IPS-15b (cell line): Measurements from ENCODE around the gene SLC25A26.
"Not testable (repeated sequence)": the region's sequence is repeated elsewhere in the genome, so short reads cannot be mapped to it uniquely, and the experiment has no call there.

Experiments
- H3K27me3 ChIP-seq: one replicate; pipeline ENCODE4 v1.6.1; 2013; ENCODE audit warnings: low read length; ENCODE audit not compliant: control insufficient read depth, insufficient read depth
- H3K36me3 ChIP-seq: one replicate; pipeline ENCODE4 v1.6.1; 2013; ENCODE audit warnings: low read length; ENCODE audit not compliant: control insufficient read depth, insufficient read depth
- H3K4me1 ChIP-seq: one replicate; pipeline ENCODE4 v1.6.1; 2013; ENCODE audit warnings: mild to moderate bottlenecking, low read length; ENCODE audit not compliant: control insufficient read depth, insufficient read depth
- H3K4me3 ChIP-seq: one replicate; pipeline ENCODE4 v1.5.1; 2013; ENCODE audit warnings: low read depth, low read length
- H3K9ac ChIP-seq: one replicate; pipeline ENCODE4 v1.6.1; 2013; ENCODE audit warnings: low read depth, mild to moderate bottlenecking, low read length
- H3K9me3 ChIP-seq: one replicate; pipeline ENCODE4 v1.6.1; 2013; ENCODE audit warnings: mild to moderate bottlenecking, low read length; ENCODE audit not compliant: control insufficient read depth, insufficient read depth

The SLC25A26 gene

DNA sequence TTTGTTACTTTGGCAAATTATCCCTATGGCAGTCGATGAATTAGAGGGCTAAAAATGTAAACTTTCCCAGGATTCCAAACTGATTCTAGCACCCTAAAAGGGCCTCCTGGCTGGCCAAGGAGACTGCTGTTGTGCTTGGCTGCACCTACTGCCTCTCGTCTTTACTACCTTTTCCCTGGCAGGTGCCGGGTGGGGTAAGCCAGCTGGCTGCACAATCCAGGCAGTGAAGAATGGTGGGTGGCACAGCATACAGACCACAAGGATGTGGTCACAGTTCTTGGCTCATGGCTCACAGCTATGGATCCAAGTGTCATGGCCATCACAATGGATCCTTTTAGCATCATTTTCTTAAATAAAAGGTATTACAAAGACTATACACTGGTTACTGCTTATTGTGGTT lies 20.7 kb upstream of the SLC25A26 start:
- Histone ChIP-seq H3K4me3 (no peak overlapping the region), H3K27me3 (no peaks in the 10 kb centered on the region), H3K9ac (no peak overlapping the region), H3K36me3 (no peaks in the 10 kb centered on the region), H3K4me1 (no peaks in the 10 kb centered on the region), H3K9me3 (no peaks in the 10 kb centered on the region)

DNA sequence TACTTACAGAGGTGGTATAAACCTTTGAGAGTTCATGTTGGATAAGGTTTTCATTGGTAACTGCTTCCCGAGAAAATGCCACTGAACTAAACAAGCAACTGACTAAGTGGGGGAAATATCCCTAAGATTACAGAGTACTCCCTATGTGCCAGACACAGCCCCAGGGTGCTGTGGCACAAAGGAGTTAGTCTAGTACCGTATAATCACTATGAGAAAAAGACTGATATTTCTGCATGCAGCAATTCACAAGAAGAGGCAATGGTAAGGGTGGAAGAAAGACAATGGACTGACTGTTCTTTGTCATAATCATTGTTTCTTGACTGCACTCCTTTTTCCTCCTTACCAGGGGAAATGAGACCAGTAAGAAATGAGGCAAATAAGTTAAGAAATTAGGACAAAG lies 20.0 kb upstream of the SLC25A26 start:
- H3K4me1 ChIP-seq, result no peaks in the 10 kb centered on the region
- H3K9me3 ChIP-seq, result no peaks in the 10 kb centered on the region
- no peaks in the 10 kb centered on the region for H3K27me3 ChIP-seq

DNA sequence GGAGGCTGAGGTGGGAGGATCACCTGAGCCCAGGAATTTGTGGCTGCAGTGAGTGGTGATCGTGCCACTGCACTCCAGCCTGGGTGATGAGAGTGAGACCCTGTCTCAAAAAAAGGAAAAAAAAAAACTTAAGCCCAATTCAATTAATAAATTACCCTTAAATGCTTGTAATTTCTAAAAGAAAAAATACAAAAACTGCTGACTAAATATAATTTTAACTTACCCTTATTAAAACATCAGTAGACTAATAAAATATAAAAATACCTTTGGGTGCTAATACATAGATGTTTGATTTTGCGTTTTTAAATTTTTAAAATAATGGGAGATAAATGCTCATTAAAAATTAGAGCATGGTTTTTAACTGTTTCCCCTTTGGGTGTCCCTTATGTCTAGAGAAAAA lies 17.5 kb upstream of the SLC25A26 start:
- H3K4me3 ChIP-seq, result no peak overlapping the region
- H3K4me1 ChIP-seq, result no peaks in the 10 kb centered on the region
- no peaks in the 10 kb centered on the region for H3K27me3 ChIP-seq
- H3K36me3 ChIP-seq, result no peaks in the 10 kb centered on the region
- no peak overlapping the region for H3K9ac ChIP-seq
- no peaks in the 10 kb centered on the region for H3K9me3 ChIP-seq

More for the DNA sequence above, 20.0 kb upstream of the SLC25A26 start:
- Histone ChIP-seq H3K36me3 (no peaks in the 10 kb centered on the region), H3K9ac (no peak overlapping the region), H3K4me3 (no peak overlapping the region)

DNA sequence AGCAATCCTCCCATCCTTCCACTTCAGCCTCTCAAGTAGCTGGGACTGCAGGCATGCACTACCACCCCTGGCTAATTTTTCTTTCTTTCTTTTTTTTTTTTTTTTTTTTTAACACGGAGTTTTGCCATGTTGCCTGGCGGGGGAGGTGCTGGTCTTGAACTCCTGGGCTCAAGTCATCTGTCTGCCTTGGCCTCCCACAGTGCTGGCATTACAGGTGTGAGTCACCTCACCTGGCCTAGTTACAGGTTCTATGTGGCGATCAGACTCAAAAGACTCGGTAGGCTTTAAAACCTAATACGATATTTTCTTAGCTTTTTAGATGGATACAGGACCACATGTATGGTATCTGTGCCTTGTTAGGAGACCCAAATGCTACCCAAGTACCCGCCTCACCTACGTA lies 14.0 kb upstream of the SLC25A26 start:
- no peak overlapping the region for H3K9ac ChIP-seq
- no peaks in the 10 kb centered on the region for H3K36me3 ChIP-seq
- no peaks in the 10 kb centered on the region for H3K4me1 ChIP-seq
- H3K27me3 ChIP-seq, result no peaks in the 10 kb centered on the region
- no peaks in the 10 kb centered on the region for H3K9me3 ChIP-seq
- no peak overlapping the region for H3K4me3 ChIP-seq

DNA sequence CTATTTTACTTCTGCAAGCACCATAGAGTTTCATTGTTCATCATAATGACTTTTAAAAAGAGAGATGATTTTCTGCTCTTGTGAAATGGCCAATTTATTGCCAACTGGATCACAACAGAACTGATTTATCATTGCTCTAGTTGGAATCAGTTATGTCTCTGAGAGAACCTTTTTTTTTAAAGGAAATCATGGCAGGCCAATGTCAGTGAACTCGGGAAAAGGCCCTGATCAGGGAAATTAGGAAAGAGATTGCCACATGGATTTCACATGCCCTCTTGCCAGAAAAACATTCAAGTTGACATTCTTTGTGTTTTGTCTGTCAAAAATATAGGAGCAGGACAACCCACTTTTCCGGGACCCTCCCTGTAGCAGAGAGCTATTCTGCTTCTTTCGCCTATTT lies 12.6 kb upstream of the SLC25A26 start:
- H3K4me1 ChIP-seq, result no peaks in the 10 kb centered on the region

DNA sequence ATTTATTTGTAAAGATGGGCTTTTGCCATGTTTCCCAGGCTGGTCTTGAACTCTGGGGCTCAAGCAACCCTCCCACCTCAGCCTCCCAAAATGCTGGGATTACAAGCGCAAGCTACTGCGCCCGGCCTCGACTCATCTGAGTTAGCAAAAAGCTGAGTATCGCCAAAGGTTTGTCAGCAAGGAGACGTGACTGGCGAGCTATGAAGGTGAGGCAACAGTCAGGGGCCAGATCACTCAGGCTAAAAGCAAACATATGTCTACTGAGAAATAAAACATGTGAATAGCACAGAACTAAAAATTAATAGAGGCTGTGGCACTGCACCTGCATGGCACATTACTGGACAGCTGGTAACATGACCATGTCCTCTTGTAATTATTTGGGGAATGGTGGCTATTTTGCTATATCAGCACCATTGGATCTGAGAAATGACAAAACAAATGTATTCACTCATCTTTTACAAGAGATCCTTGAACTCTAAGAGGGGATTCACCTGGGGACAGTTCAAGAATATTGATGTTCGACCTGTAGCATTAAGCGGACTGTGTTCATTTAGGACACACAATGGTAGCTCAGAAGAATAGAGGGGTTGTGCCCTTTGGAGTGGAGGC lies 10.0 kb upstream of the SLC25A26 start:
- Histone ChIP-seq H3K9ac (no peak overlapping the region), H3K27me3 (no peaks in the 10 kb centered on the region), H3K4me1 (no peaks in the 10 kb centered on the region), H3K9me3 (no peaks in the 10 kb centered on the region), H3K36me3 (no peaks in the 10 kb centered on the region), H3K4me3 (no peak overlapping the region)

More for the DNA sequence above, 12.6 kb upstream of the SLC25A26 start:
- no peak overlapping the region for H3K9ac ChIP-seq
- no peak overlapping the region for H3K4me3 ChIP-seq
- no peaks in the 10 kb centered on the region for H3K9me3 ChIP-seq
- no peaks in the 10 kb centered on the region for H3K27me3 ChIP-seq
- no peaks in the 10 kb centered on the region for H3K36me3 ChIP-seq

DNA sequence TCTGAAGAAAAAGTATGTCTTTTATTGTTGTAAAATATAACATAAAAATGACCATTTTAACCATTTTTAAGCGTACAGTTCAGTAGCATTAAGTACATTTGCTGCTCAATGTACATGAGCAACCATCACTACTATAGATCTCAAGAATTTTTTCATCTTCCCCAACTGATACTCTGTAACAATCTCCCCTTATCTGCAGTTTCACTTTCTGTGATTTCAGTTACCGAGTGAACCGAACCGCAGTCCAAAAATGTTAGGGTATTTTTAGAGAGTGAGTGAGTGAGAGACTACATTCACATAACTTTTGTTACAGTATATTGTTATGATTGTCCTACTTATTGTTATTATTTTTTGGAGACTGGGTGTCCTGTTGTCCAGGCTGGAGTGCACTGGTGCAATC lies 9.0 kb upstream of the SLC25A26 start:
- no peak overlapping the region for H3K4me3 ChIP-seq
- H3K9me3 ChIP-seq, result no peaks in the 10 kb centered on the region
- H3K4me1 ChIP-seq, result no peaks in the 10 kb centered on the region
- H3K27me3 ChIP-seq, result no peaks in the 10 kb centered on the region
- no peaks in the 10 kb centered on the region for H3K36me3 ChIP-seq
- no peak overlapping the region for H3K9ac ChIP-seq

DNA sequence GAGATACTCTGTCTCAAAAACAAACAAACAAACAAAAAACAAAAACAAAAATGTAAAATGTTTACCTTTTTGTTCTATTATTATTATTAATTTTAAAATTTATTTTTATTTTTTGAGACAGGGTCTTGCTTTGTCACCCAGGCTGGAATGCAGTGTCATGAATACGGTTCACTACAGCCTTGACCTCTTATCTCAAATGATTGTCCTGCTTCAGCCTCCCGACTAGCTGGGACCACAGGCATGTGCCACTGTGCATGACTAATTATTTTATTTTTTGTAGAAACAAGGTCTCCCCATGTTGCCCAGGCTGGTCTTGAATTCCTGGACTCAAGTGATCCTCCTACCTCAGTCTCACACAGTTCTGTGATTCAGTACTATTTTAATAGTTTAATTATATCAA lies 5.7 kb upstream of the SLC25A26 start:
- H3K9ac ChIP-seq, result no peak overlapping the region
- no peaks in the 10 kb centered on the region for H3K36me3 ChIP-seq
- H3K9me3 ChIP-seq, result no peaks in the 10 kb centered on the region
- no peak overlapping the region for H3K4me3 ChIP-seq
- no peaks in the 10 kb centered on the region for H3K4me1 ChIP-seq
- no peaks in the 10 kb centered on the region for H3K27me3 ChIP-seq

DNA sequence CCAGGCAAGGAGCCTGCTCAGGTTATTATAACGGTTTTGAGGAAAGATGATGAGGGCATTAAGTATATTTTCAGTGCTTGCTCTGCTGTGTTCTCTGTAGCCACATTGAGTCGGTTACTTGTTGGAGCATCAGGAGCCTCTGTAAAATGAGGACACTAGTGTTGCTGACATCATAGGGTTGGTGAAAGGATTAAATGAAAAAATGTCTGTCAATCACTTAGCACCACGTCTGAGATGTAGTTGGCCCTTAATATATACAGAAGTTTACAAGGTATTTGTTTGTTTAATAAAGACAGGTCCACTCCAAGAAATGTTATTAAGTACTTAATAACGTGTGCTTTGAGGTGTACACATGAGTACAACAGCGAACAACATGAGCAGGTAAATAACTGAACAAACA lies 735 bp upstream of the SLC25A26 start:
- no peaks in the 10 kb centered on the region for H3K9me3 ChIP-seq
- peak overlapping the region; percentile 12 for H3K9ac ChIP-seq
- H3K4me1 ChIP-seq, result no peaks in the 10 kb centered on the region
- no peaks in the 10 kb centered on the region for H3K36me3 ChIP-seq
- H3K27me3 ChIP-seq, result no peaks in the 10 kb centered on the region
- H3K4me3 ChIP-seq, result peak overlapping the region; percentile 95

DNA sequence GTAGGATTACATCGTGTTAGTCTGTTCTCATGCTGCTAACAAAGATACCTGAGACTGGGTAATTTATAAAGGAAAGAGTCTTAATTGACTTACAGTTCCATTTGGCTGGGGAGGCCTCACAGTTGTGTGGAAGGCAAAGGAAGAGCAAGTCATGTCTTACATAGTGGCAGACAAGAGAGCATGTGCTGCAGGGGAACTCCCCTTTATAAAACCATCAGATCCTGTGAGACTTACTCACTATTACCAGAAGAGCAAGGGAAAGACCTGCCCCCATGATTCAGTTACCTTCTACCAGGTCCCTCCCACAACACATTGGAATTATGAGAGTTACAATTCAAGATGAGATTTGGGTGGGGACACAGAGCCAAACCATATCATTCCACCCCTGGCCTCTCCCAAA lies 3.4 kb downstream of the SLC25A26 start:
- Histone ChIP-seq H3K4me3 (no peak overlapping the region), H3K4me1 (no peaks in the 10 kb centered on the region), H3K27me3 (no peaks in the 10 kb centered on the region), H3K9ac (no peak overlapping the region), H3K36me3 (no peaks in the 10 kb centered on the region), H3K9me3 (no peaks in the 10 kb centered on the region)

DNA sequence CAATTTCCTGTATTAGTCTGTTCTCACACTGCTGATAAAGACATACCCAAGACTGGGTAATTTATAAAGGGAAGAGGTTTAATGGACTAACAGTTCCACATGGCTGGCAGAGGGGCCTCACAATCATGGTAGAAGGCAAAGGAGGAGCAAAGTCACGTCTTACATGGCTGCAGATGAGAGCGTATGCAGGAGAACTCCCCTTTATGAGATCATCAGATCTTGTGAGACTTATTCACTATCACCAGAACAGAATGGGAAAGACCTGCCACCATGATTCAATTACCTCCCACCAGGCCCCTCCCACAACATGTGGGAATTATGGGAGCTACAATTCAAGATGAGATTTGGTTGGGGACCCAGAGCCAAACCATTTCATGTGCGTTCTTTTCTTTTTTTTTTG lies 5.3 kb downstream of the SLC25A26 start:
- not testable (repeated sequence) for H3K27me3 ChIP-seq, H3K4me3 ChIP-seq, H3K9me3 ChIP-seq, H3K36me3 ChIP-seq, H3K4me1 ChIP-seq, H3K9ac ChIP-seq

DNA sequence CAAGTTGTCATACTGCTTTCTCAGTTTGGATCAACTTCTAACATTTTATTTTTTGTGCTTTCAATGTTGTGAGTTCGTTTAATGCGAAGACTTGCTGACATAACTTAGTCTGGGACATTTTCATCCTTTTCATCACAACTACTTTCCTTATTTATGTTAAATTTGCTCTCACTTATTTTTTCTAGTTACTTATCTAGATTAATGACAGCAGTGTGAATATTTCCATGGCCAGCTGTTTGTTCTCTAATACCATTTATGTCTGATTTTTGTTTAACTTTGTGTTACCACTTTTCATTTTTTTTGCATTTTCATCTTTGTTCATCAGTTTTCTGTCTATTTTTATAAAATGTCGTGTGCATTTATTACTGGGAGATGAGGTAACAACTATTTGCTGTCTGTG lies 6.2 kb downstream of the SLC25A26 start:
- Histone ChIP-seq H3K9ac (no peak overlapping the region), H3K4me3 (no peak overlapping the region), H3K27me3 (no peaks in the 10 kb centered on the region), H3K4me1 (no peaks in the 10 kb centered on the region), H3K9me3 (no peaks in the 10 kb centered on the region), H3K36me3 (no peaks in the 10 kb centered on the region)
